Naive thymus-derived CD4-positive, alpha-beta T cell (primary cell): ENCODE results near the gene RASSF5. TPM values are rescaled to one million over a fixed set of nuclear protein-coding genes. Genes with fewer than 3 reads are reported as not detected.

Experiments used
- ATAC-seq: fragments of 150-1000 bp; cut with Tn5 transposase; 2 replicates; pipeline ENCODE4 v1.10.0; 2021; ENCODE audit warnings: mild to moderate bottlenecking, moderate library complexity
- CTCF ChIA-PET: fragments of 350-600 bp; sonication (Branson Sonifier 250); formaldehyde crosslinking; loops from one replicate; lab custom pipeline; 2021; ENCODE audit warnings: antibody characterized with exemption; lab: Charles Lee
- POLR2A ChIA-PET: fragments of 350-600 bp; sonication (Branson Sonifier 250); formaldehyde crosslinking; loops from one replicate; lab custom pipeline; 2021; ENCODE audit warnings: antibody characterized with exemption, inconsistent platforms; lab: Charles Lee
- DNase-seq, 9 donors: peaks; one replicate each; pipeline versions ENCODE4 v3.0.0 to v3.0.0-alpha.2; 2020 to 2022; ENCODE audit warnings: mixed read lengths in 1 of 9
- H3K27ac ChIP-seq: one replicate; pipeline ENCODE4 v1.7.0; 2013; ENCODE audit warnings: mild to moderate bottlenecking, low read depth, low read length, moderate library complexity
- H3K27me3 ChIP-seq, 2 donors: one replicate each; pipeline ENCODE4 v1.7.0; 2013; ENCODE audit warnings: low read length in 2 of 2, mild to moderate bottlenecking in 2 of 2, moderate library complexity in 2 of 2; ENCODE audit not compliant: control insufficient read depth in 2 of 2, insufficient read depth in 2 of 2
- H3K36me3 ChIP-seq, 3 experiments: 1 replicate in 2 of 3; 2 replicates in 1 of 3; pipeline ENCODE4 v1.7.0; 2013; ENCODE audit warnings: low read length in 3 of 3, mild to moderate bottlenecking in 3 of 3, moderate library complexity in 1 of 3; ENCODE audit not compliant: insufficient read depth in 3 of 3, control insufficient read depth in 2 of 3
- H3K4me1 ChIP-seq, 2 donors: one replicate each; pipeline ENCODE4 v1.7.0; 2013; ENCODE audit warnings: low read length in 2 of 2, mild to moderate bottlenecking in 2 of 2, moderate library complexity in 1 of 2; ENCODE audit not compliant: control insufficient read depth in 2 of 2, insufficient read depth in 2 of 2
- H3K4me3 ChIP-seq: 2 replicates; pipeline ENCODE4 v1.7.0; 2013; ENCODE audit warnings: mild to moderate bottlenecking, low read length
- H3K9me3 ChIP-seq, 3 experiments: 1 replicate in 2 of 3; 2 replicates in 1 of 3; pipeline ENCODE4 v1.7.0; 2013; ENCODE audit warnings: low read length in 3 of 3; ENCODE audit not compliant: control insufficient read depth in 2 of 3
- H3K27ac Mint-ChIP-seq, 9 donors: one replicate each; pipeline ENCODE4 v1.8.0; 2020 to 2022; ENCODE audit warnings: mixed read lengths in 9 of 9, mild to moderate bottlenecking in 8 of 9, moderate library complexity in 5 of 9, inconsistent platforms in 2 of 9
- H3K27me3 Mint-ChIP-seq, 5 donors: one replicate each; pipeline ENCODE4 v1.8.0; 2021 to 2022; ENCODE audit warnings: mixed read lengths in 5 of 5, mild to moderate bottlenecking in 1 of 5
- H3K36me3 Mint-ChIP-seq, 5 donors: one replicate each; pipeline ENCODE4 v1.8.0; 2020 to 2022; ENCODE audit warnings: mixed read lengths in 5 of 5, mild to moderate bottlenecking in 3 of 5, inconsistent platforms in 1 of 5
- H3K4me1 Mint-ChIP-seq, 7 donors: one replicate each; pipeline ENCODE4 v1.8.0; 2020 to 2022; ENCODE audit warnings: mixed read lengths in 7 of 7, mild to moderate bottlenecking in 3 of 7, inconsistent platforms in 1 of 7
- H3K4me3 Mint-ChIP-seq, 10 donors: one replicate each; pipeline ENCODE4 v1.8.0; 2020 to 2022; ENCODE audit warnings: mild to moderate bottlenecking in 10 of 10, mixed read lengths in 10 of 10, moderate library complexity in 6 of 10, inconsistent platforms in 2 of 10
- H3K9me3 Mint-ChIP-seq, 11 donors: one replicate each; pipeline ENCODE4 v1.8.0; 2020 to 2022; ENCODE audit warnings: mixed read lengths in 11 of 11, mild to moderate bottlenecking in 4 of 11, inconsistent platforms in 1 of 11, moderate library complexity in 1 of 11
- intact Hi-C, 2 donors: fragments of 100-400 bp; cut with micrococcal nuclease; formaldehyde crosslinking; loops; one replicate each; pipeline ENCODE4 v1.15.1; 2023
- polyA plus RNA-seq, 2 donors: library from polyadenylated mRNA; unstranded; fragments of 300-500 nt; fragmentation: Illumina TruSeq; gene quantifications; one replicate each; pipeline ENCODE4 v1.2.3, GENCODE V29; 2021
- total RNA-seq, 6 experiments: library from RNA in 5 of 6; stranded (reverse) in 5 of 6; gene quantifications; 1 replicate in 5 of 6; 2 replicates in 1 of 6; pipeline ENCODE4 v1.2.3 and lab custom pipeline; 2021 to 2026

Gene RASSF5
- total and polyA plus RNA-seq, 7 experiments from 2014 or later = 155 to 416 (median 227) TPM

GRCh38 chr1:206575894-206576737 lies 68.8 kb downstream of the RASSF5 start:
- peak overlapping the region; percentile 81 to 100 (median 91) for H3K27ac Mint-ChIP-seq
- POLR2A ChIA-PET = interaction anchor here (0.9 to 30.7 kb wide), 6 partner anchors 10 to 345 kb away, joined by 3 to 722 read pairs (median 4); no protein-coding TSS in a partner anchor
- no peaks in the 10 kb centered on the region for H3K9me3 Mint-ChIP-seq
- no peaks in the 10 kb centered on the region for H3K27me3 ChIP-seq
- H3K36me3 Mint-ChIP-seq = peaks cover 12 to 57% (median 27%) of the 10 kb centered on the region in 5 donors
- peaks cover 75 to 100% (median 96%) of the 10 kb centered on the region in 7 donors for H3K4me1 Mint-ChIP-seq
- peak overlapping the region; percentile 90 for H3K27ac ChIP-seq
- DNase-seq (peak in 1 of 9 donors; percentile 9), ATAC-seq (no peak)
- intact Hi-C loops = loop anchor here (1.0 to 2.0 kb wide), 4 partner anchors 13 to 19 kb away; no protein-coding TSS in a partner anchor
- H3K27me3 Mint-ChIP-seq = no peaks in the 10 kb centered on the region
- peak overlapping the region; percentile 68 to 88 (median 79) for H3K4me3 Mint-ChIP-seq
- H3K4me1 ChIP-seq = peaks cover 98% of the 10 kb centered on the region in 2 donors
- CTCF ChIA-PET = interaction anchor here (0.7 to 15.4 kb wide), 6 partner anchors 8 to 877 kb away, joined by 3 to 424 read pairs (median 4); partner anchors contain the start of gene EIF2D
- H3K36me3 ChIP-seq = peaks cover 5 to 28% (median 5%) of the 10 kb centered on the region in 3 experiments
- H3K4me3 ChIP-seq = peak overlapping the region; percentile 32
- H3K9me3 ChIP-seq = no peaks in the 10 kb centered on the region

- peaks cover 4 to 58% (median 28%) of the 10 kb centered on the region in 5 donors for H3K36me3 Mint-ChIP-seq
- H3K4me1 Mint-ChIP-seq = peaks cover 73 to 100% (median 96%) of the 10 kb centered on the region in 7 donors
- ATAC-seq (no peak), DNase-seq (peak in 1 of 9 donors; percentile 8)
- H3K27ac Mint-ChIP-seq = peak overlapping the region; percentile 86 to 100 (median 93)
- peak overlapping the region; percentile 90 for H3K27ac ChIP-seq
- peaks cover 98% of the 10 kb centered on the region in 2 donors for H3K4me1 ChIP-seq
- H3K9me3 Mint-ChIP-seq = no peaks in the 10 kb centered on the region
- H3K4me3 ChIP-seq = no peak overlapping the region
- CTCF ChIA-PET = interaction anchor here (1.3 to 15.4 kb wide), 4 partner anchors 18 to 115 kb away, joined by 3 to 424 read pairs (median 18); no protein-coding TSS in a partner anchor
- no peaks in the 10 kb centered on the region for H3K27me3 ChIP-seq
- H3K36me3 ChIP-seq = peaks cover 0 to 18% (median 9%) of the 10 kb centered on the region in 3 experiments
- no peaks in the 10 kb centered on the region for H3K27me3 Mint-ChIP-seq
- no peaks in the 10 kb centered on the region for H3K9me3 ChIP-seq
- peak overlapping the region; percentile 50 to 88 (median 76) for H3K4me3 Mint-ChIP-seq
- intact Hi-C loops = no loop called here
- POLR2A ChIA-PET = interaction anchor here (1.9 to 30.7 kb wide), 3 partner anchors 18 to 106 kb away, joined by 4 to 722 read pairs (median 37); no protein-coding TSS in a partner anchor
Observed at GRCh38 chr1:206577626-206578025, 70.3 kb downstream of the RASSF5 start.

- Mint-ChIP-seq H3K4me1 (peaks cover 72 to 100% (median 96%) of the 10 kb centered on the region in 7 donors), H3K36me3 (peaks cover 5 to 55% (median 22%) of the 10 kb centered on the region in 5 donors), H3K4me3 (peak overlapping the region; percentile 65 to 88 (median 78)), H3K27ac (peak overlapping the region; percentile 86 to 100 (median 93)), H3K9me3 (no peaks in the 10 kb centered on the region), H3K27me3 (no peaks in the 10 kb centered on the region)
- ATAC-seq (peak; percentile 3), DNase-seq (peak in 1 of 9 donors; percentile 57)
- Histone ChIP-seq H3K4me1 (peaks cover 98% of the 10 kb centered on the region in 2 donors), H3K36me3 (peaks cover under 1 to 22% (median 11%) of the 10 kb centered on the region in 3 experiments), H3K9me3 (no peaks in the 10 kb centered on the region), H3K4me3 (no peak overlapping the region), H3K27me3 (no peaks in the 10 kb centered on the region), H3K27ac (peak overlapping the region; percentile 90)
- ChIA-PET CTCF (interaction anchor here (0.7 to 15.4 kb wide), 5 partner anchors 19 to 116 kb away, joined by 3 to 424 read pairs (median 6); partner anchors contain the start of gene IKBKE), POLR2A (interaction anchor here (1.9 to 30.7 kb wide), 3 partner anchors 19 to 107 kb away, joined by 4 to 722 read pairs (median 37); no protein-coding TSS in a partner anchor)
- intact Hi-C loops = no loop called here
Observed at GRCh38 chr1:206578068-206578977, 71.0 kb downstream of the RASSF5 start.

- ChIA-PET CTCF (interaction anchor here (1.3 to 15.4 kb wide), 3 partner anchors 19 to 116 kb away, joined by 5 to 424 read pairs (median 30); no protein-coding TSS in a partner anchor), POLR2A (interaction anchor here (1.9 to 30.7 kb wide), 3 partner anchors 20 to 107 kb away, joined by 4 to 722 read pairs (median 37); no protein-coding TSS in a partner anchor)
- Mint-ChIP-seq H3K9me3 (no peaks in the 10 kb centered on the region), H3K27me3 (no peaks in the 10 kb centered on the region), H3K4me1 (peaks cover 72 to 100% (median 96%) of the 10 kb centered on the region in 7 donors), H3K36me3 (peaks cover 9 to 55% (median 21%) of the 10 kb centered on the region in 5 donors), H3K27ac (peak overlapping the region; percentile 86 to 100 (median 93)), H3K4me3 (peak overlapping the region; percentile 58 to 88 (median 76))
- peak overlapping the region; percentile 19 for H3K4me3 ChIP-seq
- intact Hi-C loops = no loop called here
- no peaks in the 10 kb centered on the region for H3K27me3 ChIP-seq
- no peaks in the 10 kb centered on the region for H3K9me3 ChIP-seq
- no peak for DNase-seq
- peaks cover 7 to 22% (median 18%) of the 10 kb centered on the region in 3 experiments for H3K36me3 ChIP-seq
- peak overlapping the region; percentile 90 for H3K27ac ChIP-seq
- ATAC-seq = no peak
- peaks cover 95 to 98% of the 10 kb centered on the region in 2 donors for H3K4me1 ChIP-seq
Observed at GRCh38 chr1:206578978-206579374, 71.6 kb downstream of the RASSF5 start.

GRCh38 chr1:206579747-206580437 lies 72.6 kb downstream of the RASSF5 start:
- peaks cover 10 to 52% (median 22%) of the 10 kb centered on the region in 5 donors for H3K36me3 Mint-ChIP-seq
- peaks cover 16 to 27% (median 27%) of the 10 kb centered on the region in 3 experiments for H3K36me3 ChIP-seq
- intact Hi-C loops = loop anchor here (1.0 to 5.0 kb wide), 4 partner anchors 10 to 108 kb away; partner anchors contain the start of gene IKBKE (in 1 of the 2)
- ChIA-PET CTCF (interaction anchor here (2.0 to 15.4 kb wide), 4 partner anchors 12 to 110 kb away, joined by 7 to 424 read pairs (median 21); partner anchors contain the start of gene IKBKE), POLR2A (interaction anchor here (0.5 to 30.7 kb wide), 4 partner anchors 9 to 34 kb away, joined by 3 to 722 read pairs (median 20); no protein-coding TSS in a partner anchor)
- no peaks in the 10 kb centered on the region for H3K27me3 Mint-ChIP-seq
- peak overlapping the region; percentile 19 for H3K4me3 ChIP-seq
- H3K27ac ChIP-seq = peak overlapping the region; percentile 90
- peaks cover 66 to 97% (median 94%) of the 10 kb centered on the region in 7 donors for H3K4me1 Mint-ChIP-seq
- peak; percentile 75 for ATAC-seq
- peak; percentile 56 to 93 (median 68) for DNase-seq
- H3K4me3 Mint-ChIP-seq = peak overlapping the region; percentile 65 to 88 (median 77)
- peaks cover 86 to 94% of the 10 kb centered on the region in 2 donors for H3K4me1 ChIP-seq
- H3K27me3 ChIP-seq = no peaks in the 10 kb centered on the region
- H3K27ac Mint-ChIP-seq = peak overlapping the region; percentile 86 to 100 (median 93)
- no peaks in the 10 kb centered on the region for H3K9me3 Mint-ChIP-seq
- no peaks in the 10 kb centered on the region for H3K9me3 ChIP-seq
